ENCODE data around the gene P4HA1. TPM values are rescaled to one million over a fixed set of nuclear protein-coding genes. Genes with fewer than 3 reads are reported as not detected.
A peak's percentile ranks its signal among the peaks of the same experiment; 100 is the strongest.

The P4HA1 gene
- total RNA-seq, 1 donor from 2014 or later: 6.9 TPM

- H3K27ac ChIP-seq: no peak overlapping the region
- DNase-seq (ENCODE audit: low spot score in 2 of 2): no peak
- H3K9me3 ChIP-seq: no peaks in the 10 kb centered on the region
Measured at GRCh38 chr10:73106301-73106700, 9.6 kb upstream of the P4HA1 start.

GRCh38 chr10:73099141-73099540 lies 2.5 kb upstream of the P4HA1 start:
- no peak overlapping the region for H3K27ac ChIP-seq
- H3K4me3 ChIP-seq: no peak overlapping the region
- no peak for TF ChIP-seq CTCF (IDR thresholded peaks at IDR 0.05)
- intact Hi-C loops (cut with DNase I): no loop called here
- peaks cover 5 to 6% of the 10 kb centered on the region in 2 donors for H3K4me1 ChIP-seq
- DNase-seq (ENCODE audit: low spot score in 2 of 2): no peak
- no peaks in the 10 kb centered on the region for H3K36me3 ChIP-seq
- H3K27me3 ChIP-seq: no peaks in the 10 kb centered on the region
- no peaks in the 10 kb centered on the region for H3K9me3 ChIP-seq

More at GRCh38 chr10:73106301-73106700, 9.6 kb upstream of the P4HA1 start:
- no peak for TF ChIP-seq CTCF (IDR thresholded peaks at IDR 0.05)
- Histone ChIP-seq H3K27me3 (no peaks in the 10 kb centered on the region), H3K4me1 (no peaks in the 10 kb centered on the region), H3K36me3 (no peaks in the 10 kb centered on the region), H3K4me3 (no peak overlapping the region)
- intact Hi-C loops (cut with DNase I): no loop called here

- H3K27ac ChIP-seq: peak overlapping the region; percentile 95 to 96
- no peaks in the 10 kb centered on the region for H3K9me3 ChIP-seq
- H3K4me3 ChIP-seq: peak overlapping the region; percentile 87
- H3K4me1 ChIP-seq: peaks cover 6 to 7% of the 10 kb centered on the region in 2 donors
- intact Hi-C loops (cut with DNase I): loop anchor here (1.0 to 2.0 kb wide), 3 partner anchors 13 to 156 kb away; partner anchors contain the start of genes MRPS16 and NUDT13
- no peak for TF ChIP-seq CTCF (IDR thresholded peaks at IDR 0.05)
- no peaks in the 10 kb centered on the region for H3K36me3 ChIP-seq
- DNase-seq (ENCODE audit: low spot score in 2 of 2): no peak
- no peaks in the 10 kb centered on the region for H3K27me3 ChIP-seq
Measured at GRCh38 chr10:73097305-73097670, 622 bp upstream of the P4HA1 start.

- no peak for TF ChIP-seq CTCF (IDR thresholded peaks at IDR 0.05)
- Histone ChIP-seq H3K27me3 (no peaks in the 10 kb centered on the region), H3K36me3 (no peaks in the 10 kb centered on the region), H3K4me1 (peaks cover 6 to 15% of the 10 kb centered on the region in 2 donors), H3K27ac (peak overlapping the region; percentile 95 to 96), H3K9me3 (no peaks in the 10 kb centered on the region), H3K4me3 (peak overlapping the region; percentile 87)
- DNase-seq (ENCODE audit: low spot score in 2 of 2): peak in 1 of 2 donors; percentile 81
- intact Hi-C loops (cut with DNase I): loop anchor here (1.0 to 2.0 kb wide), 3 partner anchors 63 to 157 kb away; partner anchors contain the start of genes ECD, FAM149B1 and MRPS16
Measured at GRCh38 chr10:73096041-73096448, 621 bp downstream of the P4HA1 start.

GRCh38 chr10:73095481-73096021 lies 1.1 kb downstream of the P4HA1 start:
- Histone ChIP-seq H3K27me3 (no peaks in the 10 kb centered on the region), H3K27ac (peak overlapping the region; percentile 95 to 96), H3K4me3 (peak overlapping the region; percentile 87), H3K9me3 (no peaks in the 10 kb centered on the region), H3K36me3 (no peaks in the 10 kb centered on the region), H3K4me1 (peaks cover 6 to 15% of the 10 kb centered on the region in 2 donors)
- peak in 1 of 2 donors; percentile 83 for DNase-seq (ENCODE audit: low spot score in 2 of 2)
- intact Hi-C loops (cut with DNase I): loop anchor here (1.0 to 2.0 kb wide), 3 partner anchors 63 to 157 kb away; partner anchors contain the start of genes ECD, FAM149B1 and MRPS16
- TF ChIP-seq CTCF (IDR thresholded peaks at IDR 0.05): no peak

Measured in ascending aorta (tissue), 2 donors.